Endothelial cell of umbilical vein (primary cell): ENCODE measurements around the gene USF2. TPM values are rescaled to one million over a fixed set of nuclear protein-coding genes. Genes with fewer than 3 reads are reported as not detected.

Experiments used
- BruUV-seq: library from RNA; stranded (reverse); fragments of 400-500 nt; replicated peaks from 2 replicates; lab custom pipeline; 2021; lab: Mats Ljungman, UMichigan
- CTCF ChIA-PET: fragments of 300-600, 350-600 bp; sonication (Branson Sonifier 250); formaldehyde crosslinking; loops from one replicate; lab custom pipeline; 2021; ENCODE audit warnings: antibody characterized with exemption, inconsistent platforms; lab: Charles Lee
- POLR2A ChIA-PET: fragments of 300-600, 350-600 bp; sonication (Branson Sonifier 250); formaldehyde crosslinking; loops from one replicate; lab custom pipeline; 2021; ENCODE audit warnings: antibody characterized with exemption, inconsistent platforms; lab: Charles Lee
- DNase-seq: peaks from one replicate; pipeline ENCODE4 v3.0.0-alpha.2; 2011; ENCODE audit warnings: low read depth, low spot score
- FAIRE-seq: peaks from 2 replicates; lab custom pipeline; 2011; peaks lifted over from hg19 to GRCh38; lab: Jason Lieb, UNC
- H2AFZ ChIP-seq: 2 replicates; pipeline ENCODE4 v1.6.0; 2012; ENCODE audit warnings: low read depth, low read length, control low read depth, inconsistent platforms
- H3K27ac ChIP-seq: 2 replicates; pipeline ENCODE4 v1.5.1; 2011; ENCODE audit warnings: low read depth, mild to moderate bottlenecking, control low read depth, low read length, moderate library complexity; ENCODE audit not compliant: insufficient read depth
- H3K27me3 ChIP-seq, 2 experiments: 2 replicates each; pipeline versions ENCODE4 v1.6.0 to v1.6.1; 2011; ENCODE audit warnings: low read length in 2 of 2, mixed read lengths in 1 of 2; ENCODE audit not compliant: control insufficient read depth in 2 of 2, insufficient read depth in 2 of 2
- H3K36me3 ChIP-seq, 2 experiments: 2 replicates in 1 of 2; 3 replicates in 1 of 2; pipeline ENCODE4 v1.5.1; 2011; ENCODE audit warnings: low read length in 2 of 2, mild to moderate bottlenecking in 1 of 2, moderate library complexity in 1 of 2; ENCODE audit not compliant: control insufficient read depth in 2 of 2, insufficient read depth in 2 of 2; ENCODE audit errors: extremely low read depth in 1 of 2
- H3K4me1 ChIP-seq: 3 replicates; pipeline ENCODE4 v1.5.1; 2011; ENCODE audit warnings: mild to moderate bottlenecking, low read length; ENCODE audit not compliant: control insufficient read depth, insufficient read depth; ENCODE audit errors: extremely low read depth
- H3K4me2 ChIP-seq: 2 replicates; pipeline ENCODE4 v1.6.1; 2011; ENCODE audit warnings: low read length, control low read depth, mixed read lengths; ENCODE audit not compliant: insufficient read depth
- H3K4me3 ChIP-seq, 3 experiments: fragments of 200-600 bp in 1 of 3; sonication (generic), shearing (Covaris generic) in 1 of 3; replicated peaks in 1 of 3; 2 replicates each; pipeline ENCODE4 v1.5.1; 2011 to 2016; ENCODE audit warnings: control low read depth in 3 of 3, low read length in 3 of 3, mild to moderate bottlenecking in 2 of 3, inconsistent platforms in 1 of 3, low read depth in 1 of 3, moderate library complexity in 1 of 3; ENCODE audit not compliant: insufficient read depth in 1 of 3
- H3K79me2 ChIP-seq: 2 replicates; pipeline ENCODE4 v1.6.0; 2012; ENCODE audit warnings: low read length, inconsistent platforms; ENCODE audit not compliant: control insufficient read depth, insufficient read depth
- H3K9ac ChIP-seq: replicated peaks from 2 replicates; pipeline ENCODE3; 2011; ENCODE audit warnings: low read length, control low read depth; ENCODE audit not compliant: insufficient read depth; ENCODE audit errors: extremely low read depth
- H3K9me1 ChIP-seq: replicated peaks from 3 replicates; pipeline ENCODE4 v1.6.0; 2011; ENCODE audit warnings: mild to moderate bottlenecking, low read length; ENCODE audit not compliant: control insufficient read depth, insufficient read depth; ENCODE audit errors: extremely low read depth
- H3K9me3 ChIP-seq: replicated peaks from 2 replicates; pipeline ENCODE4 v1.5.1; 2012; ENCODE audit warnings: low read length, inconsistent platforms; ENCODE audit not compliant: control insufficient read depth, insufficient read depth
- H4K20me1 ChIP-seq: replicated peaks from 2 replicates; pipeline ENCODE3; 2011; ENCODE audit warnings: mild to moderate bottlenecking, low read length; ENCODE audit not compliant: control insufficient read depth, insufficient read depth; ENCODE audit errors: extremely low read depth
- FOS ChIP-seq: IDR thresholded peaks from 2 replicates; pipeline ENCODE4 v1.6.1; 2011; ENCODE audit warnings: mild to moderate bottlenecking, low read length, moderate library complexity, borderline replicate concordance; ENCODE audit not compliant: insufficient read depth
- GATA2 ChIP-seq: IDR thresholded peaks from 2 replicates; pipeline ENCODE4 v1.7.0; 2011; ENCODE audit warnings: low read depth, mild to moderate bottlenecking, moderate library complexity, mixed read lengths, low read length; ENCODE audit not compliant: insufficient read length, insufficient read depth
- JUN ChIP-seq: IDR thresholded peaks from 2 replicates; pipeline ENCODE4 v1.6.1; 2011; ENCODE audit warnings: borderline replicate concordance, low read depth; ENCODE audit not compliant: insufficient read length, insufficient read depth
- POLR2AphosphoS5 ChIP-seq: IDR thresholded peaks from 2 replicates; pipeline ENCODE4 v1.6.1; 2012; ENCODE audit warnings: low read depth, mild to moderate bottlenecking, control low read depth, low read length, moderate library complexity; ENCODE audit not compliant: insufficient read depth
- dilution Hi-C: fragments of 300-500 bp; cut with MboI; formaldehyde crosslinking; loops from one replicate; pipeline ENCODE4 v1.15.0; 2019; ENCODE audit warnings: low sequenced_read_pairs; ENCODE audit not compliant: extremely low pct_ligation_motif_present
- intact Hi-C: fragments of 100-400 bp; cut with micrococcal nuclease; formaldehyde crosslinking; loops from one replicate; pipeline ENCODE4 v1.10.0; 2022
- polyA plus RNA-seq, 4 experiments: library from polyadenylated mRNA; depleted of rRNA in 3 of 4; stranded (reverse) in 3 of 4; unstranded in 1 of 4; fragments of >200 nt; gene quantifications; 2 replicates each; pipeline versions ENCODE4 v1.2.1 to v1.2.3, GENCODE V29; 2011 to 2012; ENCODE audit warnings: missing spikeins in 1 of 4
- total RNA-seq: library from RNA; stranded (reverse); gene quantifications from 2 replicates; pipeline ENCODE4 v1.2.3, GENCODE V29; 2021
- TF ChIP-seq, protein P1 (sequence below): IDR thresholded peaks from 2 replicates; pipeline ENCODE4 v1.6.1; 2011; ENCODE audit not compliant: insufficient read depth, insufficient read length

USF2 gene
- total and polyA plus RNA-seq, 2 donors (not counting 3 experiments of a cell fraction or from before 2014, with no cell fraction given), result 75.0 to 76.8 TPM

DNA sequence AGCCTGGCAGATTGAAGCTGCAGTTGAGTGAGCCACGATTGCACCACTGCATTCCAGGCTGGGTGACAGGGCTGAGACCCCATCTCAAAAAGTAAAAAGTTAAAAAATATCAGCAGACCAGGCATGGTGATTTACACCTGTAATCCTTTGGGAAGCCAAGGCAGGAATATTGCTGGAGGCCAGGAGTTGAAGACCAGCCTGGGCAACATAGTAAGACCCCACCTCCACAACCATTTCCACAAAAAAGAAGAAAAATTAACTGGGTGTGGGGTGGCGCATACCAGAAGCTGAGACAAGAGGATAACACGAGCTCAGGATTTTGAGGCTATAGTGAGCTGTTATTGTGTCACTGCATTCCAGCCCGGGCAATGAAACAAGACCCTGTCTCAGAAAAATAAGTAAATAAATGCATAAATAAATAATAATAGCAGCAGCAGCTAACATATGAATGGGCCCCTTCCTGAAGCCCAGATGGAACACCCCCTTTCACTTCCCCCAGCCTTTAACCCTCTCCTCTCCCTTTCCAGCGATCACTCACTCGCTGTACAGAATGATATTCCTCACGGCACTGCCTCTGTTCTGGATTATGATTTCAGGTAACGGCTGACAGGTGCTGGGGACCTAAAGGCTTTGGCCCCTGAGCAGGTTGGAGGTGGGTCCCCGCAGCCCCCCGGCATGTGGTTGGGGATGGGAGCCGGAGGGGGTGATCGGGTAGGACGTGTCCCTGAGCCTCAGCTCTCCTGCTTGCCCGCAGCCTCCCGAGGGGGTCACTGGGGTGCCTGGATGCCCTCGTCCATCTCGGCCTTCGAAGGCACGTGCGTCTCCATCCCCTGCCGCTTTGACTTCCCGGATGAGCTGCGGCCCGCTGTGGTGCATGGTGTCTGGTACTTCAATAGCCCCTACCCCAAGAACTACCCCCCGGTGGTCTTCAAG, 26.4 kb downstream of the USF2 start:
- Histone ChIP-seq H3K27ac (no peak overlapping the region), H3K9ac (no peak overlapping the region), H3K4me2 (no peak overlapping the region), H4K20me1 (no peaks in the 10 kb centered on the region), H3K9me3 (no peaks in the 10 kb centered on the region), H3K79me2 (no peaks in the 10 kb centered on the region), H3K4me3 (no peak overlapping the region), H3K4me1 (no peaks in the 10 kb centered on the region), H2AFZ (no peak overlapping the region), H3K9me1 (no peaks in the 10 kb centered on the region), H3K36me3 (no peaks in the 10 kb centered on the region), H3K27me3 (no peaks in the 10 kb centered on the region)
- ChIA-PET CTCF (interaction anchor here (1.4 kb wide), 1 partner anchor 18 kb away, joined by 3 read pairs; no protein-coding TSS in a partner anchor), POLR2A (no interaction called here)
- FAIRE-seq (no peak), DNase-seq (no peak)
- dilution Hi-C loops, result no loop called here
- TF ChIP-seq JUN, result no peak
- TF ChIP-seq GATA2, result no peak
- no peak for TF ChIP-seq FOS
- no peak for TF ChIP-seq POLR2AphosphoS5
- TF ChIP-seq, protein P1, sequence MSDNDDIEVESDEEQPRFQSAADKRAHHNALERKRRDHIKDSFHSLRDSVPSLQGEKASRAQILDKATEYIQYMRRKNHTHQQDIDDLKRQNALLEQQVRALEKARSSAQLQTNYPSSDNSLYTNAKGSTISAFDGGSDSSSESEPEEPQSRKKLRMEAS, result no peak
- intact Hi-C loops, result no loop called here
- no TSS peak for BruUV-seq
